ENCODE measurements around the gene OR2A42.
"Not testable (repeated sequence)": the region's sequence is repeated elsewhere in the genome, so short reads cannot be mapped to it uniquely, and the experiment has no call there.

GRCh38 chr7:144252307-144252706 is 12.9 kb upstream of the OR2A42 start:
- TF ChIP-seq CTCF (conservative IDR thresholded peaks at IDR 0.05; ENCODE audit: low read length); EZH2phosphoT487 (IDR thresholded peaks at IDR 0.05; ENCODE audit: borderline replicate concordance, low read depth, low read length): not testable (repeated sequence)
